Neuronal stem cell (in vitro differentiated cells): ENCODE data around the gene P2RX3.

Experiments used
- DNase-seq: peaks from one replicate; pipeline ENCODE4 v3.0.0-alpha.2; 2013; ENCODE audit warnings: low spot score
- H2AFZ ChIP-seq: one replicate; pipeline ENCODE4 v1.6.1; 2013; ENCODE audit warnings: mild to moderate bottlenecking, low read length, inconsistent platforms
- H2AK5ac ChIP-seq: 2 replicates; pipeline ENCODE4 v1.6.1; 2013; ENCODE audit warnings: low read depth, mild to moderate bottlenecking, inconsistent platforms, low read length, moderate library complexity, mixed read lengths
- H2BK120ac ChIP-seq: 2 replicates; pipeline ENCODE4 v1.6.1; 2013; ENCODE audit warnings: low read depth, mild to moderate bottlenecking, inconsistent platforms, low read length, moderate library complexity, mixed read lengths
- H2BK12ac ChIP-seq: one replicate; pipeline ENCODE4 v1.6.1; 2013; ENCODE audit warnings: low read length, inconsistent platforms
- H2BK15ac ChIP-seq: 2 replicates; pipeline ENCODE4 v1.6.1; 2013; ENCODE audit warnings: mild to moderate bottlenecking, low read length, inconsistent platforms, mixed read lengths
- H2BK5ac ChIP-seq: one replicate; pipeline ENCODE4 v1.6.1; 2013; ENCODE audit warnings: inconsistent platforms, mild to moderate bottlenecking, low read length, moderate library complexity
- H3K14ac ChIP-seq: one replicate; pipeline ENCODE4 v1.6.1; 2013; ENCODE audit warnings: low read length, inconsistent platforms
- H3K18ac ChIP-seq: 2 replicates; pipeline ENCODE4 v1.6.1; 2013; ENCODE audit warnings: low read length, inconsistent platforms
- H3K23ac ChIP-seq: 2 replicates; pipeline ENCODE4 v1.6.1; 2013; ENCODE audit warnings: low read depth, mild to moderate bottlenecking, mixed read lengths, low read length, inconsistent platforms; ENCODE audit not compliant: poor library complexity
- H3K27ac ChIP-seq: replicated peaks from 3 replicates; pipeline ENCODE4 v1.5.1; 2013; ENCODE audit warnings: low read length, inconsistent platforms
- H3K27me3 ChIP-seq, 3 experiments: 2 replicates each; pipeline ENCODE4 v1.6.1; 2013; ENCODE audit warnings: low read length in 3 of 3, mild to moderate bottlenecking in 2 of 3, inconsistent platforms in 1 of 3, low read depth in 1 of 3, mixed read lengths in 1 of 3, moderate library complexity in 1 of 3; ENCODE audit not compliant: control insufficient read depth in 3 of 3, insufficient read depth in 3 of 3
- H3K36me3 ChIP-seq, 2 donors: replicated peaks in 1 of 2; 2 replicates each; pipeline ENCODE4 v1.6.1; 2013; ENCODE audit warnings: low read length in 2 of 2; ENCODE audit not compliant: control insufficient read depth in 2 of 2, insufficient read depth in 2 of 2
- H3K4ac ChIP-seq: 2 replicates; pipeline ENCODE4 v1.6.1; 2013; ENCODE audit warnings: inconsistent platforms, mild to moderate bottlenecking, low read length, moderate library complexity
- H3K4me1 ChIP-seq, 2 donors: 1 replicate in 1 of 2; 2 replicates in 1 of 2; pipeline ENCODE4 v1.6.1; 2013; ENCODE audit warnings: low read length in 2 of 2, low read depth in 1 of 2; ENCODE audit not compliant: control insufficient read depth in 2 of 2, insufficient read depth in 1 of 2
- H3K4me2 ChIP-seq: one replicate; pipeline ENCODE4 v1.6.1; 2013; ENCODE audit warnings: mild to moderate bottlenecking, low read length, inconsistent platforms; ENCODE audit not compliant: insufficient read depth, poor library complexity, severe bottlenecking
- H3K4me3 ChIP-seq, 2 donors: 2 replicates each; pipeline ENCODE4 v1.5.1; 2013; ENCODE audit warnings: low read length in 2 of 2, mild to moderate bottlenecking in 2 of 2, inconsistent platforms in 1 of 2, moderate library complexity in 1 of 2
- H3K79me1 ChIP-seq: one replicate; pipeline ENCODE4 v1.6.1; 2013; ENCODE audit warnings: low read depth, mild to moderate bottlenecking, inconsistent platforms, low read length, moderate library complexity
- H3K9ac ChIP-seq: one replicate; pipeline ENCODE4 v1.6.1; 2013; ENCODE audit warnings: mild to moderate bottlenecking, low read depth, low read length, inconsistent platforms; ENCODE audit not compliant: poor library complexity
- H3K9me3 ChIP-seq, 2 donors: replicated peaks in 1 of 2; 2 replicates each; pipeline versions ENCODE3 to v1.6.1; 2013; ENCODE audit warnings: low read length in 2 of 2, mild to moderate bottlenecking in 2 of 2, inconsistent platforms in 1 of 2, low read depth in 1 of 2, mixed read lengths in 1 of 2, moderate library complexity in 1 of 2; ENCODE audit not compliant: control insufficient read depth in 2 of 2, insufficient read depth in 1 of 2
- H4K8ac ChIP-seq: one replicate; pipeline ENCODE4 v1.6.1; 2013; ENCODE audit warnings: low read depth, mild to moderate bottlenecking, inconsistent platforms, low read length, moderate library complexity
- H4K91ac ChIP-seq: one replicate; pipeline ENCODE4 v1.6.1; 2013; ENCODE audit warnings: low read length, low read depth, mild to moderate bottlenecking, inconsistent platforms; ENCODE audit not compliant: poor library complexity
- WGBS, 2 donors: extraction: QIAGEN DNeasy Blood & Tissue Kit; methylation state at CpG; one replicate each; pipeline ENCODE4 v1.1.7; 2013; ENCODE audit warnings: missing lambda C conversion rate in 2 of 2, mixed read lengths in 1 of 2; ENCODE audit not compliant: insufficient read length in 2 of 2, insufficient replicate concordance in 1 of 2; ENCODE audit errors: extremely low coverage in 2 of 2; 5-methylcytosine and 5-hydroxymethylcytosine counted together

P2RX3 gene

DNA sequence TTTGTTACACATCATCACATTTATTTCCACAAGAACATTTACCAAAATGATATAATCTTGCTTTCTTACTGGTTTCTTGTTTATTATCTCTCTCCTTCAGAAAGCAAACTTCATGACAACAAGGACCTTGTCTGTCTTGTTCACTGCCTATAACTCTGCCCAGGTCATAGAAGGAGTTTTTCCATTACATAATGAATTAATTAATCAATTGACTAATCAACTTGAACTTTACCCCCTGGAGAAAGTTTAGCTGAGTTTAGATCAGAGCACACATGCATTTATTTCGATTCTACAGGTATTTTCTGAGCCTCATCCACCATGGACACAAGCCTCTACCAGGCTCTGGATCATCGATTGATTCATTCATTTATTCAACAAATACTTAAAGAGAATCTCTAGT is 58.6 kb downstream of the P2RX3 start:
- Histone ChIP-seq H4K8ac (no peak overlapping the region), H3K23ac (no peak overlapping the region), H2AFZ (no peak overlapping the region), H2BK12ac (no peak overlapping the region), H3K4me2 (no peak overlapping the region), H2BK5ac (no peak overlapping the region), H3K79me1 (no peaks in the 10 kb centered on the region), H2BK15ac (no peak overlapping the region), H3K27ac (no peak overlapping the region), H3K36me3 (no peaks in the 10 kb centered on the region), H2BK120ac (no peak overlapping the region), H3K27me3 (peaks cover 0 to 29% (median 0%) of the 10 kb centered on the region in 3 experiments), H2AK5ac (no peak overlapping the region), H3K4ac (no peak overlapping the region), H3K14ac (no peak overlapping the region), H3K9ac (no peak overlapping the region), H3K18ac (no peak overlapping the region), H3K4me1 (no peaks in the 10 kb centered on the region), H4K91ac (no peak overlapping the region), H3K9me3 (no peaks in the 10 kb centered on the region), H3K4me3 (no peak overlapping the region)
- no CpG with 5 or more reads among the region's 2 CpGs for WGBS, 2 donors
- no peak for DNase-seq

DNA sequence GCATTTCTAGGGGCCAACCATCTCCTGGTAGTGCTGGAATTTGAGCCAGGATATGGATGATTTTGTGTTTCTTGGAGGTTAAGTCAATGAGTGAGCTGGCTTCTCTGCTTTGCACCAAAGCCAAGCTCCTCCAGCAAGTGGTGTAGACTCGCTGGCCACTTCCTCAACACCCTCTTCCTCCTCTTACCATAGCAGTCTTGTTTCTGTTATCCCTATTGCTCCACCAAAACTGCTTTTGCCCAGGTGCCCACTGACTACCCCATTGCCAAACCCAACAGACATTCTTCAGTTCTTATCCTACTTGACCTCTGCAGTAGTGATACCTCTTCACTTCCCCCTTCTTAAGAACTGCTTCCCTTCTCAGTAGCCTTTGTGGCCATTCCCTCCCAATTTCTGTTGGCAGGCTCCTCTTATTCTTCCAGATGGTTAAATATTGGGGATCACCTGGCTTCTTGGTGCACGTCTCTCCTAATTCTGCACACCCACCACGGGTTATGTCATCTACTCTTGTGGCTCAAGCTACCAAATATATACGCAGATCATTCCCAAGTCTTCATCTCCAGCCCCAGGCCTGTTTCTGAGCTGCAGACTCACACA is 59.3 kb downstream of the P2RX3 start:
- no peak overlapping the region for H3K23ac ChIP-seq
- no peak overlapping the region for H3K4me2 ChIP-seq
- H2BK5ac ChIP-seq: no peak overlapping the region
- DNase-seq: no peak
- no peak overlapping the region for H3K14ac ChIP-seq
- no peaks in the 10 kb centered on the region for H3K36me3 ChIP-seq
- H3K4me3 ChIP-seq: peak overlapping the region in 1 of 2 donors; percentile 14
- no peak overlapping the region for H2BK12ac ChIP-seq
- H2BK120ac ChIP-seq: no peak overlapping the region
- no peaks in the 10 kb centered on the region for H3K9me3 ChIP-seq
- H3K18ac ChIP-seq: no peak overlapping the region
- H4K8ac ChIP-seq: no peak overlapping the region
- H3K9ac ChIP-seq: no peak overlapping the region
- H3K79me1 ChIP-seq: no peaks in the 10 kb centered on the region
- no peak overlapping the region for H2AK5ac ChIP-seq
- H3K4me1 ChIP-seq: no peaks in the 10 kb centered on the region
- WGBS, 2 donors: no CpG with 5 or more reads among the region's 4 CpGs
- peaks cover 0 to 29% (median 0%) of the 10 kb centered on the region in 3 experiments for H3K27me3 ChIP-seq
- H3K4ac ChIP-seq: no peak overlapping the region
- H2AFZ ChIP-seq: no peak overlapping the region
- H4K91ac ChIP-seq: no peak overlapping the region
- H2BK15ac ChIP-seq: no peak overlapping the region
- no peak overlapping the region for H3K27ac ChIP-seq

DNA sequence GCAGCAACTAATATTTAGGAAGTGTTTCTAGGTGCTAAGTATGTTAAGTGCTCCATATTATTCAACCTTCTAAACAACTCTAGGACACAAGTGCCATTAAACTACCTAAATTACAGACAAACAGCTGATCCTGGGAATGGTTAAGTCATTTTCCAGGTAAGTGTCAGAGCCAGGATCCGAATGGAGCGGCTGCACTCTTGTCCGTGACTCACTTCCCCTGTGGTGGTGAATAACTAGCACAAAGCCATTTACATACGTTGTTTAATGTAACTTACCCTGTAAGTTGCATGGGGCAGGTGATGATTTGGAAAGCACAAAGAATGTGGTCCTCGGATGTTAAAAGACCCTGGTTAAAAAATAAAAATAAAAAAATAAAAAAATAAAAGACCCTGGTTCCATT is 61.1 kb downstream of the P2RX3 start:
- WGBS, 2 donors: no CpG with 5 or more reads among the region's 5 CpGs
- H2AFZ ChIP-seq: no peak overlapping the region

DNA sequence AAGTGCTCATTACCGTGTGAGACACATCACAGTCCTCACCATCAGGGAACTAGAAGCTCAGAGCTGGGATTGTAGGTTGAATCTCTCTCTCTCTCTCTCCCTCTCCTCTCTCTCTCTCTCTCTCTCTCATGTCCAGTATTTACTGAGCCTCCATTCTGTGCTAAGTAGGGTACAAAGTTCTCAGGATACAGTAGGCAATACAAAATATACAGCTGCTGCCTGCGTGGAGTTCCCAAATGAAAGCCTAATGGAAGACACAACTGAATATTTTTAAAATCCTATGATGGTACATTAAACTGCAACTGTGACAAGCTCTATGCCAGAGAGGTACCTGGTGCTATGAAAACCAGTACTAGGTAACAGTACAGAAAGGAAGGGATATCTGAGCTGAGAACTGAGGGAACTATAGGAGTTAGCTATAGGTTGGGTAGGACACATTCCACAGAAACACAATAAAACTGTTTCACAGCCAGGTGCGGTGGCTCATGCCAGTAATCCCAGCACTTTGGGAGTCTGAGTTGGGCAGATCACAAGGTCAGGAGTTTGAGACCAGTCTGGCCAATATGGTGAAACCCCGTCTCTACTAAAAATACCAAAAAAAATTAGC is 61.9 kb downstream of the P2RX3 start:
- Histone ChIP-seq H3K79me1 (no peaks in the 10 kb centered on the region), H2AK5ac (no peak overlapping the region), H2BK120ac (no peak overlapping the region), H3K4me1 (no peaks in the 10 kb centered on the region), H4K91ac (no peak overlapping the region), H3K18ac (no peak overlapping the region), H4K8ac (no peak overlapping the region), H2AFZ (no peak overlapping the region), H3K4ac (no peak overlapping the region), H3K27ac (no peak overlapping the region), H2BK12ac (no peak overlapping the region), H3K9me3 (no peaks in the 10 kb centered on the region), H3K36me3 (no peaks in the 10 kb centered on the region), H3K4me3 (no peak overlapping the region), H2BK5ac (no peak overlapping the region), H3K4me2 (no peak overlapping the region), H3K9ac (no peak overlapping the region), H3K14ac (no peak overlapping the region), H3K27me3 (peaks cover 0 to 24% (median 0%) of the 10 kb centered on the region in 3 experiments), H3K23ac (no peak overlapping the region), H2BK15ac (no peak overlapping the region)
- no peak for DNase-seq
- WGBS, 2 donors: no CpG with 5 or more reads among the region's 4 CpGs

More for the DNA sequence above, 61.1 kb downstream of the P2RX3 start:
- no peak overlapping the region for H3K27ac ChIP-seq
- peaks cover 0 to 29% (median 0%) of the 10 kb centered on the region in 3 experiments for H3K27me3 ChIP-seq
- no peaks in the 10 kb centered on the region for H3K9me3 ChIP-seq
- H4K91ac ChIP-seq: no peak overlapping the region
- no peak overlapping the region for H3K4me3 ChIP-seq
- H3K14ac ChIP-seq: no peak overlapping the region
- no peak overlapping the region for H3K18ac ChIP-seq
- H2BK120ac ChIP-seq: no peak overlapping the region
- no peak overlapping the region for H3K23ac ChIP-seq
- no peaks in the 10 kb centered on the region for H3K4me1 ChIP-seq
- H3K9ac ChIP-seq: no peak overlapping the region
- H2BK15ac ChIP-seq: no peak overlapping the region
- no peak overlapping the region for H2BK5ac ChIP-seq
- H2AK5ac ChIP-seq: no peak overlapping the region
- H2BK12ac ChIP-seq: no peak overlapping the region
- no peak overlapping the region for H3K4me2 ChIP-seq
- no peak overlapping the region for H4K8ac ChIP-seq
- DNase-seq: no peak
- H3K4ac ChIP-seq: no peak overlapping the region
- H3K79me1 ChIP-seq: no peaks in the 10 kb centered on the region
- no peaks in the 10 kb centered on the region for H3K36me3 ChIP-seq
